Stomach smooth muscle (tissue), 2 donors: Measurements from ENCODE around the gene ERC2.
"Not testable (repeated sequence)": the region's sequence is repeated elsewhere in the genome, so short reads cannot be mapped to it uniquely, and the experiment has no call there.

Source experiments
- H3K27ac ChIP-seq: one replicate; pipeline ENCODE4 v1.7.0; 2013; ENCODE audit warnings: mild to moderate bottlenecking, low read length, inconsistent platforms
- H3K27me3 ChIP-seq, 2 donors: one replicate each; pipeline ENCODE4 v1.7.0; 2013; ENCODE audit warnings: low read length in 2 of 2; ENCODE audit not compliant: insufficient read depth in 2 of 2, control insufficient read depth in 1 of 2
- H3K36me3 ChIP-seq, 2 donors: one replicate each; pipeline ENCODE4 v1.7.0; 2013; ENCODE audit warnings: low read length in 2 of 2; ENCODE audit not compliant: control insufficient read depth in 2 of 2, insufficient read depth in 2 of 2
- H3K4me1 ChIP-seq: one replicate; pipeline ENCODE4 v1.7.0; 2013; ENCODE audit warnings: low read length; ENCODE audit not compliant: control insufficient read depth, insufficient read depth
- H3K4me3 ChIP-seq, 2 donors: one replicate each; pipeline ENCODE4 v1.7.0; 2013; ENCODE audit warnings: low read length in 2 of 2
- H3K9ac ChIP-seq, 2 donors: one replicate each; pipeline ENCODE4 v1.7.0; 2013; ENCODE audit warnings: low read length in 2 of 2, mild to moderate bottlenecking in 1 of 2
- H3K9me3 ChIP-seq, 2 donors: one replicate each; pipeline ENCODE4 v1.7.0; 2013; ENCODE audit warnings: low read length in 2 of 2; ENCODE audit not compliant: control insufficient read depth in 2 of 2
- donor health status: healthy.
- donor health status: Pancreatic carcinoma.

ERC2 gene

GRCh38 chr3:55860049-55860721 is 608.1 kb downstream of the ERC2 start:
- Histone ChIP-seq H3K9me3 (no peaks in the 10 kb centered on the region), H3K4me1 (no peaks in the 10 kb centered on the region), H3K27me3 (no peaks in the 10 kb centered on the region), H3K9ac (no peak overlapping the region), H3K4me3 (no peak overlapping the region), H3K36me3 (no peaks in the 10 kb centered on the region), H3K27ac (no peak overlapping the region)

- Histone ChIP-seq H3K27me3 (no peaks in the 10 kb centered on the region), H3K9me3 (no peaks in the 10 kb centered on the region), H3K9ac (no peak overlapping the region), H3K4me3 (no peak overlapping the region), H3K27ac (no peak overlapping the region), H3K36me3 (no peaks in the 10 kb centered on the region), H3K4me1 (no peaks in the 10 kb centered on the region)
Measured at GRCh38 chr3:55859305-55859704, 609.0 kb downstream of the ERC2 start.

DNA sequence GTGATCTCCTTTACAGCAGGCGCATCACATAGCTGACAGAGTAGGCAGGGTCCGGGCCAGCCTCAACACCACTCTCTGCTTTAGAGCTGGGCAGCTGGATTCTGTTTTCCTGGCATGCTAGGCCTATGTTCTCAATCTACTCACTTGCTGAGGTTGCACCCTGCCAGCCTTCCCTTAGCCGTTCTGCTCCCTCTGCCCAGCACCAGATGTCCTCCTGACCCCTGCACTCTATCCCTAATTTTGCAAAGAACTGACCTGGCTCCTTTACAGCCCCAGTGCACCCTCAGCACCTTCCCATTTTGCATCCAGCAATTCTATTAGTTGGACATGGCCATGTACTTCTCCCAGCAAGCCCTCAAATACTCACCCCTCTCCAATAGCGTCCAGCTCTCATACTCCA is 609.5 kb downstream of the ERC2 start:
- Histone ChIP-seq H3K27me3 (no peaks in the 10 kb centered on the region), H3K9me3 (no peaks in the 10 kb centered on the region)

GRCh38 chr3:55858302-55858701 is 610.0 kb downstream of the ERC2 start:
- Histone ChIP-seq H3K4me1 (no peaks in the 10 kb centered on the region), H3K27me3 (peaks cover 0 to under 1% of the 10 kb centered on the region in 2 donors), H3K4me3 (no peak overlapping the region), H3K9me3 (no peaks in the 10 kb centered on the region), H3K27ac (no peak overlapping the region), H3K9ac (no peak overlapping the region), H3K36me3 (no peaks in the 10 kb centered on the region)

More for the DNA sequence above, 609.5 kb downstream of the ERC2 start:
- H3K9ac ChIP-seq: no peak overlapping the region
- H3K27ac ChIP-seq: no peak overlapping the region
- H3K4me3 ChIP-seq: no peak overlapping the region
- no peaks in the 10 kb centered on the region for H3K4me1 ChIP-seq
- H3K36me3 ChIP-seq: no peaks in the 10 kb centered on the region

- Histone ChIP-seq H3K4me3 (no peak overlapping the region), H3K36me3 (no peaks in the 10 kb centered on the region), H3K9ac (no peak overlapping the region), H3K9me3 (no peaks in the 10 kb centered on the region), H3K27me3 (peaks cover 0 to 2% of the 10 kb centered on the region in 2 donors), H3K4me1 (no peaks in the 10 kb centered on the region), H3K27ac (no peak overlapping the region)
Measured at GRCh38 chr3:55857633-55858032, 610.6 kb downstream of the ERC2 start.

DNA sequence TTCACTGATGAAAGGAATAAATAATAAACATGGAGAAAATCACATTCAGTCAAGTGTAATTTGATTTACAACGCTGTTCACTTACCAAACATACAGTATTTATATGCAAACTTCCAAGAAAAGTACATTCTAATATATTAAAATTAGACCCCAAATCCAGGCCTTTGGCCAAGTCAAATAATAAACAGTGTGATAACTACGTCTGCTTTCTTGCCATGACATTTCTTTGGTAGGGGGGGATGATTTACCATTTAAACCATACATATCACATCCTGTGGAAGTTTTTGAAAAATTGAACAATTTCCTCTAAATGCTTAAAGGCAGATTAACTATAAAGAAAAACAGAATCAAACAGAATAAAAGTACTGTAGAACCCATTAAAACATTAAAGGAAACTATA is 613.0 kb downstream of the ERC2 start:
- Histone ChIP-seq H3K36me3 (no peaks in the 10 kb centered on the region), H3K27me3 (peaks cover 0 to 2% of the 10 kb centered on the region in 2 donors), H3K9ac (no peak overlapping the region), H3K4me1 (no peaks in the 10 kb centered on the region), H3K9me3 (no peaks in the 10 kb centered on the region), H3K4me3 (no peak overlapping the region), H3K27ac (no peak overlapping the region)

GRCh38 chr3:55854494-55854893 is 613.8 kb downstream of the ERC2 start:
- Histone ChIP-seq H3K4me1 (no peaks in the 10 kb centered on the region), H3K27me3 (peaks cover 0 to 2% of the 10 kb centered on the region in 2 donors), H3K9ac (no peak overlapping the region), H3K4me3 (no peak overlapping the region), H3K36me3 (no peaks in the 10 kb centered on the region), H3K9me3 (no peaks in the 10 kb centered on the region), H3K27ac (no peak overlapping the region)

GRCh38 chr3:55852326-55852725 is 615.9 kb downstream of the ERC2 start:
- Histone ChIP-seq H3K27ac (no peak overlapping the region), H3K4me3 (no peak overlapping the region), H3K9ac (no peak overlapping the region), H3K36me3 (no peaks in the 10 kb centered on the region), H3K27me3 (peaks cover 0 to 2% of the 10 kb centered on the region in 2 donors), H3K9me3 (no peaks in the 10 kb centered on the region), H3K4me1 (no peaks in the 10 kb centered on the region)

GRCh38 chr3:55842204-55842603 is 626.1 kb downstream of the ERC2 start:
- no peaks in the 10 kb centered on the region for H3K4me1 ChIP-seq
- no peaks in the 10 kb centered on the region for H3K27me3 ChIP-seq
- no peaks in the 10 kb centered on the region for H3K36me3 ChIP-seq
- no peaks in the 10 kb centered on the region for H3K9me3 ChIP-seq
- H3K27ac ChIP-seq: no peak overlapping the region
- no peak overlapping the region for H3K9ac ChIP-seq
- no peak overlapping the region for H3K4me3 ChIP-seq

- H3K9ac ChIP-seq, H3K9me3 ChIP-seq, H3K27me3 ChIP-seq: not testable (repeated sequence)
Measured at GRCh38 chr3:55831876-55832275, 636.4 kb downstream of the ERC2 start.

GRCh38 chr3:55828712-55829111 is 639.6 kb downstream of the ERC2 start:
- no peak overlapping the region for H3K9ac ChIP-seq

More at GRCh38 chr3:55831876-55832275, 636.4 kb downstream of the ERC2 start:
- not testable (repeated sequence) for H3K4me1 ChIP-seq, H3K27ac ChIP-seq, H3K36me3 ChIP-seq, H3K4me3 ChIP-seq

More at GRCh38 chr3:55828712-55829111, 639.6 kb downstream of the ERC2 start:
- Histone ChIP-seq H3K27ac (no peak overlapping the region), H3K27me3 (no peaks in the 10 kb centered on the region), H3K4me1 (no peaks in the 10 kb centered on the region), H3K9me3 (no peaks in the 10 kb centered on the region), H3K36me3 (no peaks in the 10 kb centered on the region), H3K4me3 (no peak overlapping the region)
